SHP77 treated with DMSO at 0.1 percent for 48 hours (cell line): ENCODE data around the gene LAMC2.
"Not testable (repeated sequence)": the region's sequence is repeated elsewhere in the genome, so short reads cannot be mapped to it uniquely, and the experiment has no call there.

Experiments used
- DNase-seq: peaks from one replicate; lab custom pipeline; 2025; lab: John Stamatoyannopoulos, UW

Gene LAMC2

DNA sequence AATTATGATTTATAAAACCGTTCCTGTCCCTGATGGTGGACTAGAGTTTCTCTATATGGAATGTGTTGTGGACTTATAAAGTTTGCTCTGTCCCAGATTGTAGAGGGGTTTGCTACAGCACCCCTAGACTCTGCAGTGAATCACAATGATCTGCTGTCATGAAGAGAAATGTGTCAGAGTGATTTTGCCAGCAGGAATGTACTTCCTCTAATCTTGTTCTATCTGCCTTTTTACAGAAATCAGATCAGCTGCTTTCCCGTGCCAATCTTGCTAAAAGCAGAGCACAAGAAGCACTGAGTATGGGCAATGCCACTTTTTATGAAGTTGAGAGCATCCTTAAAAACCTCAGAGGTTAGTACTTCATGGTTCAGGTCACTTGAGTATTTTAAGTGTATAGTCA is 52.0 kb downstream of the LAMC2 start:
- no peak for DNase-seq

DNA sequence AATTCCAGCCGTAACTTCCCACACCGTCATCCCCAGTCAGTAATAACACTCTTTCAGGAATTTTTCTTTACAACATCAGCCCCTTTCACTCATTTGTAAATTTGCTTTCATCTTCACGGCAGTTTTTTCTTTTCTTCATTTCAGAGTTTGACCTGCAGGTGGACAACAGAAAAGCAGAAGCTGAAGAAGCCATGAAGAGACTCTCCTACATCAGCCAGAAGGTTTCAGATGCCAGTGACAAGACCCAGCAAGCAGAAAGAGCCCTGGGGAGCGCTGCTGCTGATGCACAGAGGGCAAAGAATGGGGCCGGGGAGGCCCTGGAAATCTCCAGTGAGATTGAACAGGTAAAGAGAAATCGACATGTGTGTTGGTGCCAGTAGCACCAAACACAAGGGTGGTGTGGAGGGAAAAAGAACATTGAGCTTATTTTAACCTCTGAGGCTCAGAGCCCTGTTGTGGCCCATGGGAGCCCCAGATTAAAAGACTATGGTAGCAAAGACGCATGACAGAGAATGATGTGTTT is 53.2 kb downstream of the LAMC2 start:
- DNase-seq: no peak

DNA sequence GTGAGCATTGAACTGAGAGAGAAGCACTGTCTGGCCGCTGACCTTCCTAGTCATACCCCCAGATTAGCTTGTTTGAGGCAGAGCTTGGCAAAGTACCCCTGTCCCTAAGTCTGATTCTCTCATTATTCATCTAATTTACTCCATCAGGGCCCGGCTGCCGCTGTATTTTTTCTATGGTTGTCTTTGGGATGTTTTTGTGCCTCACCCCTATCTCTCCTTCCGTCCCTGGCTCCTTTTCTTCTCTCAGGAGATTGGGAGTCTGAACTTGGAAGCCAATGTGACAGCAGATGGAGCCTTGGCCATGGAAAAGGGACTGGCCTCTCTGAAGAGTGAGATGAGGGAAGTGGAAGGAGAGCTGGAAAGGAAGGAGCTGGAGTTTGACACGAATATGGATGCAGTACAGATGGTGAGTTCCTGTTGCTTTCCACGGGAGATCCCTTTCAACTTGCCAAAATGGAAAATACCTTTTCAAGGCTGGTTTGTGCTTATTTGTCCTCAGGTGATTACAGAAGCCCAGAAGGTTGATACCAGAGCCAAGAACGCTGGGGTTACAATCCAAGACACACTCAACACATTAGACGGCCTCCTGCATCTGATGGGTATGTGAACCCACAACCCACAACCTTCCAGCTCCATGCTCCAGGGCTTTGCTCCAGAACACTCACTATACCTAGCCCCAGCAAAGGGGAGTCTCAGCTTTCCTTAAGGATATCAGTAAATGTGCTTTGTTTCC is 53.9 kb downstream of the LAMC2 start:
- no peak for DNase-seq

DNA sequence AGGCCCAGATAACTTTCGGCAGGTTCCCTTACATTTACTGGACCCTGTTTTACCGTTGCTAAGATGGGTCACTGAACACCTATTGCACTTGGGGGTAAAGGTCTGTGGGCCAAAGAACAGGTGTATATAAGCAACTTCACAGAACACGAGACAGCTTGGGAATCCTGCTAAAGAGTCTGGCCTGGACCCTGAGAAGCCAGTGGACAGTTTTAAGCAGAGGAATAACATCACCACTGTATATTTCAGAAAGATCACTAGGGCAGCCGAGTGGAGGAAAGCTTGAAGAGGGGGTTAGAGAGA is 54.4 kb downstream of the LAMC2 start:
- no peak for DNase-seq

DNA sequence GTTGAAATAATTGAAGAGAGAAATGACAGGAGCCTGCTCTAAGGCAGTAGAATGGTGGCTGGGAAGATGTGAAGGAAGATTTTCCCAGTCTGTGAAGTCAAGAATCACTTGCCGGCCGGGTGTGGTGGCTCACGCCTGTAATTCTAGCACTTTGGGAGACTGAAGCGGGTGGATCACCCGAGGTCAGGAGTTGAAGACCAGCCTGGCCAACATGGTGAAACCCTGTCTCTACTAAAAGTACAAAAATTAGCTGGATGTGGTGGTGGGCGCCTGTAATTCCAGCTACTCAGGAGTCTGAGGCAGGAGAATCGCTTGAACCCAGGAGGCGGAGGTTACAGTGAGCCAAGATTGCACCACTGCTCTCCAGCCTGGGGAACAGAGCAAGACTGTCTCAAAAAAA is 54.8 kb downstream of the LAMC2 start:
- DNase-seq: not testable (repeated sequence)

DNA sequence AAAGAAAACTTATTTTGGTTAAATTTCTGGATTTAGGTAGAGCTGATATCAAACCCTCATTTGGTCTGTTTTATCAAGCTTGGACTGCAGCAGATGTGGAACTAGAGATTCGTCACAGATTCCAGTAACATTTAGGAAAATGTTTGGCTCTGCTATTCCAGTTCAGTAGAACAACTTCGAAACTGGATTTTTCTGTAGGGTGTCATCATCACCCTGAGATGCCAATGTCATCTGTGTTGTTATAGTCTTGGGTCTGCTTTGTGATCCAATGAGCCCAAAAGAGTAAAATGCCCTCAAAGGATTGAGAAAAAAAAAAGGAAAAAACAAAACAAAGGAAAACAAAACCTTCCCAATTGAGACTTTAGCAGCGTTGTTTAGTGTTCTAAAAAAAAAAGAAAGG is 55.4 kb downstream of the LAMC2 start:
- DNase-seq: no peak

DNA sequence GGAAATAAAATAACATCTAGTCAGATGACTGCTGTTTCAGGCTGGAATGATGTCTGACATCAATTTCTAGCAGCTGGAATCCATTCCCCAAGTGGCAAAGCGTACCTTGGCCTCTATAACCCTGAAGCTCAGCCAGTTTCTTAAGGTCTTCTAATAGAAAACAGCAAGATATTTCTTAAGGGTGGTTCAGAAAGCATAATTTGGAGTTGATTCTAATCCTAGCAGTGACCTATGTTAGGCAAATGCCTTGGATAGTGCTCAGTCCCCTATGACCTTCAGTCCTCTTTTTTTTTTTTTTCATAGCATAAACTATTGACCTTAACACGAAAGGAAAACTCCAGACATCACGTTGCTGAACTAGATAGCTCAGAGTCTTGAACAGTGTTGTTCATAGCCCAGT is 56.5 kb downstream of the LAMC2 start:
- DNase-seq: no peak

DNA sequence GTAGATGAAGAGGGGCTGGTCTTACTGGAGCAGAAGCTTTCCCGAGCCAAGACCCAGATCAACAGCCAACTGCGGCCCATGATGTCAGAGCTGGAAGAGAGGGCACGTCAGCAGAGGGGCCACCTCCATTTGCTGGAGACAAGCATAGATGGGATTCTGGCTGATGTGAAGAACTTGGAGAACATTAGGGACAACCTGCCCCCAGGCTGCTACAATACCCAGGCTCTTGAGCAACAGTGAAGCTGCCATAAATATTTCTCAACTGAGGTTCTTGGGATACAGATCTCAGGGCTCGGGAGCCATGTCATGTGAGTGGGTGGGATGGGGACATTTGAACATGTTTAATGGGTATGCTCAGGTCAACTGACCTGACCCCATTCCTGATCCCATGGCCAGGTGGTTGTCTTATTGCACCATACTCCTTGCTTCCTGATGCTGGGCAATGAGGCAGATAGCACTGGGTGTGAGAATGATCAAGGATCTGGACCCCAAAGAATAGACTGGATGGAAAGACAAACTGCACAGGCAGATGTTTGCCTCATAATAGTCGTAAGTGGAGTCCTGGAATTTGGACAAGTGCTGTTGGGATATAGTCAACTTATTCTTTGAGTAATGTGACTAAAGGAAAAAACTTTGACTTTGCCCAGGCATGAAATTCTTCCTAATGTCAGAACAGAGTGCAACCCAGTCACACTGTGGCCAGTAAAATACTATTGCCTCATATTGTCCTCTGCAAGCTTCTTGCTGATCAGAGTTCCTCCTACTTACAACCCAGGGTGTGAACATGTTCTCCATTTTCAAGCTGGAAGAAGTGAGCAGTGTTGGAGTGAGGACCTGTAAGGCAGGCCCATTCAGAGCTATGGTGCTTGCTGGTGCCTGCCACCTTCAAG is 57.3 kb downstream of the LAMC2 start:
- no peak for DNase-seq

DNA sequence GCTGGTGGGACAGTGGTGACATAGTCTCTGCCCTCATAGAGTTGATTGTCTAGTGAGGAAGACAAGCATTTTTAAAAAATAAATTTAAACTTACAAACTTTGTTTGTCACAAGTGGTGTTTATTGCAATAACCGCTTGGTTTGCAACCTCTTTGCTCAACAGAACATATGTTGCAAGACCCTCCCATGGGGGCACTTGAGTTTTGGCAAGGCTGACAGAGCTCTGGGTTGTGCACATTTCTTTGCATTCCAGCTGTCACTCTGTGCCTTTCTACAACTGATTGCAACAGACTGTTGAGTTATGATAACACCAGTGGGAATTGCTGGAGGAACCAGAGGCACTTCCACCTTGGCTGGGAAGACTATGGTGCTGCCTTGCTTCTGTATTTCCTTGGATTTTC is 58.4 kb downstream of the LAMC2 start:
- DNase-seq: no peak

DNA sequence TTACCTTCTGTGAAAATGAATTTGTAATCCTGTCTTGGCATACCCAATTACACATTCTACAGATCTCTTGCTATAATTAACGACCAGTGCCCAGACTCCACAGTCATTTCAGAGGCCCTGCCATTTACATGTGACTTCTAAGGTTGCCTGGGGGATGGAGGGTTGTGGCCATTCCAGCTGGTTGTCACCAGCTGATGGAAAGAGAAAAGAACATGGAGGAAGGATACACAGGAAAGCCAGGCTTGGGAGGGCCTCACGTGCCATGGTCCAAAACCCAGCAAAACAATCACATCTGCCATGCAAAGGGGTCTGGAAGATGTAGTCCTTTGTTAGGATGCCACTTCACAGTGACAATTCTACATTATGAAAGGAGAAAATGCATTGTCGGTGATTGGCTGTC is 59.3 kb downstream of the LAMC2 start:
- DNase-seq: no peak

DNA sequence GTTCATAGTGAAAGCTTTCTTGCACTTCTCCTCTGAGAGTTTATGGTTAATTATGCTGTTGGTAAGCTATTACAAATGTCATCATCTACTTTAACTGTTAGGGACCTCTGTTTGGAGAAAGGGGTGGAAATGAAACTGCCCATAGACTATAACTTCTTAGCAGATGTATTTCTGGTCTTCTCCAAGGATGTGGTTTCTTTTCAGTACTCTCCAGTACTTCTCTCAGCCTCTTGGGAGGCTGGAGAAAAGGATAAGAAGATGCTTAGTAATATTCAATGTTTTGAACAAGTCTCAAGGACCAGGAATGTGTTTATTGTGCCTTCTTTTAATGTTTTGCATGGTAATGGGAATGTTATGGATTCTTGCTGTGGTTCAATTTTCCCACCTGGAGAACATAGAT is 60.4 kb downstream of the LAMC2 start:
- no peak for DNase-seq

DNA sequence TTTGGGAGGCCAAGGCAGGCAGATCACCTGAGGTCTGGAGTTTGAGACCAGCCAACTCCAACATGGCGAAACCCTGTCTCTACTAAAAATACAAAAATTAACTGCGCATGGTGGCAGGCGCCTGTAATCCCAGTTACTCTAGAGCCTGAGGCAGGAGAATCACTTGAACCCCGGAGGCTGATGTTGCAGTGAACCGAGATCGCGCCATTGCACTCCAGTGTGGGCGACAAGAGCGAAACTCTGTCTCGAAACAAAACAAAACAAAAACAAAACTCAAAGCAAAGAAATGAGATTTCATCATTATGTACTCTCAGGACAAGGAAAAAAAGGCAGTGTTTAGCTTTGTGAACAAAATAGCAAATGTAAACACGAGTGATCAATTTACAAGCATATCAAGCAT is 61.0 kb downstream of the LAMC2 start:
- DNase-seq: no peak

DNA sequence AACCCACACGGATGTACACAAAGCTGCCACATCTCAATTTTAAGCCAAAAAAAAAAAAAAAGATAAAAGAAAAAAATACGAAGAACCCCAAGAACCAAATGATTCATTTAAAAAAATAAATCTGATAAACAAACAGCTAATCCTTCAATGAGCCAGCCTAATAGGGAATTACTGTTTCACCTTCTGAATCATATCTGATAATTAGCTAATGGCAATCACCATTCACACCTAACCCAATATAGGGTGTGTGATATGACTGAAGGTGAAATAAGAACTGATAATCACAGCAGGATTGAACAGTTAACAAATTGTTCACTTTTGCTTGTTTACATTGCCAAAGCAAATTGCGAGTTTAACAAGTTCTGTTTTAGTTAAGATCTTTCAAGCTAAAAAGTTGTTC is 61.4 kb downstream of the LAMC2 start:
- no peak for DNase-seq

DNA sequence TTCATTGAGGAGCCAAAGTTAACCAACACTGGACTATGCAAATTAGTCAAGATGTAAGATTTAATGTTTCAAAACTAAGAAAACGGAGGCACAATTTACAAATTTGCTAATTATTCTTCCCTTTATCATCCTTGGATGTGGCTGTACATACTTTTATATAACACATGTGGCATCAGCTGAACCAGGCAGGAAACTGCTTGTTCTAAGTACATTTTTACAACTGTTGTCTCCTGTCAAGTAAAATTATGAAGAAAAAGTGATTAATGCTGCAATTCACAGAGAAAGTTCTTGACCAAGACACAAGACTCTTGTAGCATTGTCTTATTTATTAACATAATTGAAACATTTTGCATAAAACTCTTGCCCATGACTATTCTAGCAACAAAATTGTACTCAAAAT is 61.9 kb downstream of the LAMC2 start:
- no peak for DNase-seq

DNA sequence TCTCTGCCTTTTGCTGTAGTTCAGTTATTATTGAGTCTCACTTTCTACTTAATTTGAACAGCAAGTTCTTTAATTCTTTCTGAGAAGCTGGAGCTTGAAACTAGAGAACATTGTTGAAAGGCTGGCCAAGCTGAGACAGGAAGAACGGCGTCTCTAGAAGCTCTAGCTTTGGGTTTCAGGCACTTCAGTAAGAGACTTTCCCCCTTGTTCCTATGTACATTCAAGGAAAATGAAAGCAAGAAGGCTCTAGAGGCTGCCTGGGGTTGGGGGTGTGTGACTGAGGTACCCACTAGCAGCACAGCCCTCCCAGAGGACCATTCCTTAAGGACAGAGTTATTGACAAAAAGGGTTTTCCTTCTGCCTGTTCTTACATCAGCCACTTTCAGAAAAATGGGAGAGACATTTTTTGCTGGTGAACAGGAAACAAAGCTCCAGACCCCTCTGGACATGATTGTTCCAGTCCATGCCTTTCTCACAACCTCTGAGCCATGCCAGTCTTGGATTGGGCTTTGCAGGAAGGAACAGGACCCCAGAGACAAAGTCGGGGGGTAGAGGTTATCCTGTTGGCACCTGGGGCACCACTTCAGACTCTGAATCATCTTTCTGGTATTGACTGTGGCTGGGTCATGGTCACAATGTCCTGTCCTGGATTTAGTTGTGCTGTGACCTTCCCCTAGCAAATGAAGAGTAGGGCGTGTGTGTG is 63.1 kb downstream of the LAMC2 start:
- no peak for DNase-seq

DNA sequence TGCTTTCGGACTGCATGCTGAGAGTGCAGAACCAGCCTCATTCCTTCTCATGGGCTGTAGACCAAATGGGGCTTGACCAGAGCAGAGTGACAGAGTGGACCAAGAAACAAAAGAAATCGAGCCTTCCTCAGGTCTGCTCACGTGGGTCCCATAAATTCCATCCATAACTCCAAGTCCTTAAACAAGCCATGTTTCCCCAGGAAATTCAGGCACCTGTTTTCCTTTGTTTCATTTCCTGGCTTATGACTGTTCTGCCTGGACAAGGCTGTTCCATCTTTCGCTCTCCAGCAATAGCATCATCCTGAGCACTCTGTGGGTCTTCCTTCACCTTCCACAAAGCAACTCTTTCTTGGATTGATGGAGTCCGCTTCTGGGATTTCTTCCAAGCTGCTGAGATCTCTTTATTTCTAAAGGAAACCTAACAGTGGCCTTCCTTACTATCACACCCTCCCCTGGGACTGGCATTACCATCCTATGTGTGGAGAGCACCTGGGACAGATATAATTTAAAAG is 63.9 kb downstream of the LAMC2 start:
- no peak for DNase-seq

DNA sequence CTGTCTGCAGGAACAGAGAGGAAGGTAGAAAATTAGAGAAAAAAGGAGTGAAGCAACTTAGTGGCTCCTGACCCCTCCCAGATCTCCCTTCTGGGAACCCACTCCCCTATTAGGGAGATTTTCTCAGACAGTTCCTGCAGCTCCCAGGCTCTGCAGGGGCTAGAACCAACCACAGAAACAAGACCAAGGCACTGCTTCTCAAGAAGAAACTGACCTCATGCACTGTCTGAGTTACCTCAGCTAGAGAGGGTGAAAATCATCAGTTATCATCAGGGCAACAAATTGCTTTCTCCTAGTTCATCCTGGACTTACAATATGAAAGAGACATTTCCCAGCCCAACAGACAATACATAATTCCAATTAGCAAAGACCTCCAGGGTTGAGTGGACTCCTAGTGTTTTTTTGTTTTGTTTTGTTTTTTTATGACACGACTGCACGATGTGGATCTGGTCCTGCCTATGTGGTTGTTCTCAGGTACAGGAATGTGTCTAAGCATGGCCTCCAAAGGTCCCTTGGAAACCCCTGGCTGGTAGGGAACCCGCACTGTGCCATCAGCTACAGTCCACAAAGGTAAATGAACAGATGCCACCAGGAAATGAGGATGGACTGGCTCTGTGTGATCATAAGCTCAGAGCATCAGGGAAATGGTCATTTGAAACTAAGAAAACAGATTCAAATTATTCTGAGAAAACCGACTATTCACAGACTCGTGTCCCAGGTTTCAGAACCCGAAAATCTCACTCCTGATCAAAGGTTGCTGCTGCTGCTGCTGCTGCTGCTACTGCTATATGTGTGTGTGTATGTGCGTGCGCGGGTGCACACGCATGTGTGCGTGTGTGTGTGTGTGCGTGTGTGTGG is 65.3 kb downstream of the LAMC2 start:
- DNase-seq: no peak

DNA sequence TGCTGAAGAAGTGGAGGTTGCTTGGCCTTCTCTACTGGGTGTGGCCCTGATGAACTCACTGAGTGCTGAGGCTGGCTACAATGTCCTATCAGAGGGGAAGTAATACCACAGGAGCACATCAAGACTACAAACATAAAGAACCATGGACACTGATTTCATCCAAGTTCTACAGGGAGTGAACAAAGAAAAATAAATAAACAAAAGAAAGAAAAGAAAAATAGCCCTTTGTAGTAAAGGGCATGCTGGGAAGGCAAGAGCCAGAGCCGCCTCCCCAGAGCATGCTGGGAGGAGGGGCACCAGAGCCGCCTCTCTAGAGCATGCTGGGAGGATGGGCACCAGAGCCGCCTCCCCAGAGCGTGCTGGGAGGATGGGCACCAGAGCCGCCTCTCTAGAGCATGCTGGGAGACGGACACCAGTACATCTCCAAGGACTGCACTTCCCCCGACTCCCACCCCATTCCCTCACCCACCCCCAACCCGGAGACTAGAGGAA is 65.9 kb downstream of the LAMC2 start:
- no peak for DNase-seq

DNA sequence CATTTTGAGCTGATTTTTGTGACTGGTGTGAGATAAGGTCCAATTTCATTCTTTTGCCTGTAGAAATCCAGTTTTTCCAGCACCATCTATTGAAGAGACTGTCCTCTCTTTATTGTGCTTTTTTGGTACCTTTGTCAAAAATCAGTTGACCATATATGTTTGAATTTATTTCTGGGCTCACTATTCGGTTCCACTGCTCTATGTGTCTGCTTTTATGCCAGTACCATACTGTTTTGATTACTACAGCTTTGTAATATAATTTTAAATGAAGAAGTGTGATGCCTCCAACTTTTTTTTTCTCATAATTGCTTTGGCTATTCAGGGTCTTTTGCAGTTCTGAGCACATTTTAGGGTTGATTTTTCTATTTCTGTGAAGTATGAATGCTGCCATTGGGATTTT is 69.0 kb downstream of the LAMC2 start:
- no peak for DNase-seq

DNA sequence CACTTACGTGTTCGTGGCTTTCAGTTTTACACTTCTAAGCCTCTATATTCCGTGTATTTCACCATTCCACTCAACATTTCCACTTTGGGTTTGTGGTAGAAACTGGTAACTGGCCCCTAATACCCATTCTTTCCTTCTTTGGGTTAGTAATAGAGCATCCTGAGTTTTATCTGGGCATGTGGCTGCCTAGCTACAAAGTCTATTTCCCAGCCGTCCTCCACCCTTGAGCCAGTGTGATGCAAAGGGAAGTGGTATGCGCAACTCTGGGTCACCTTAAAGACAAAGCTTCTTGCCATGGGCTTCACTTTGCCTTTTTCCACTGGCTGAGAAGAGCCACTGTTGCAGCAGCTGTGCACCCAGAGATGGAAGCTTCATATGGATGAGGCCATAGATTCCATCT is 73.9 kb downstream of the LAMC2 start:
- DNase-seq: no peak

DNA sequence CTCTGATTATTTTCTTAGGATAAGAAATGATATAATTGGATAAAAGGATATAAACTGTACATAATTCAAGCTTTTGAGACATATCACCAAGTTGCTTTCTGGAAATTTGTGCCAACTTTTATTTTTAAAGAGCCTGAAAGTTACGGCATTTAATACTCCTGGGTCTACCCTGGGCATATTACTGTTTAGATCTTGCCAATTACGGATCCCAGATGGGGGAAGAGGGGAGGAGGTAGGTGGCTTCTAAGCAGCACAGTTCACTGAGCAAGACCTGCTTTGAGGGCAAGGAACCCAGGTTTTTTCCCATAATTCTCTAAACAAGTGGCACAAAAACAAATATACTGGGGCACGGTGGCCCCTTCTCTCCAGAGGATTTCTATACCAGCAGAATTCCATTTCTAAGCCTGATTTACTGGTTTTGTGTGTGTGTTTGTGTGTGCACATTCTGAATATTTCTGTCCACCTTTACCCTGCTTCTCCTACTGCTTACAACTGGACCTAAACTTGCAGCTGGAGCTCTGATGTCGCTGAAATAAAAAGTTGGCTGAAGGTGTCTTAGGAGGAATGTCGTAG is 76.7 kb downstream of the LAMC2 start:
- no peak for DNase-seq
